Keratinocyte (primary cell): ENCODE results near the gene ITPR1.

Experiments
- EZH2 ChIP-seq: IDR thresholded peaks from one replicate; pipeline ENCODE4 v1.6.1; 2012; ENCODE audit warnings: inconsistent platforms, mild to moderate bottlenecking, low read length, moderate library complexity
- TF ChIP-seq, protein P1 (sequence below), 3 experiments: IDR thresholded peaks in 1 of 3; conservative IDR thresholded peaks in 1 of 3; optimal IDR thresholded peaks in 1 of 3; 2 replicates in 2 of 3; 3 replicates in 1 of 3; pipeline versions ENCODE3 to v1.5.1; 2011; ENCODE audit warnings: low read length in 3 of 3, mild to moderate bottlenecking in 3 of 3, moderate library complexity in 2 of 3, control low read depth in 1 of 3, inconsistent platforms in 1 of 3; ENCODE audit not compliant: insufficient read depth in 2 of 3; ENCODE audit errors: extremely low read depth in 1 of 3

DNA sequence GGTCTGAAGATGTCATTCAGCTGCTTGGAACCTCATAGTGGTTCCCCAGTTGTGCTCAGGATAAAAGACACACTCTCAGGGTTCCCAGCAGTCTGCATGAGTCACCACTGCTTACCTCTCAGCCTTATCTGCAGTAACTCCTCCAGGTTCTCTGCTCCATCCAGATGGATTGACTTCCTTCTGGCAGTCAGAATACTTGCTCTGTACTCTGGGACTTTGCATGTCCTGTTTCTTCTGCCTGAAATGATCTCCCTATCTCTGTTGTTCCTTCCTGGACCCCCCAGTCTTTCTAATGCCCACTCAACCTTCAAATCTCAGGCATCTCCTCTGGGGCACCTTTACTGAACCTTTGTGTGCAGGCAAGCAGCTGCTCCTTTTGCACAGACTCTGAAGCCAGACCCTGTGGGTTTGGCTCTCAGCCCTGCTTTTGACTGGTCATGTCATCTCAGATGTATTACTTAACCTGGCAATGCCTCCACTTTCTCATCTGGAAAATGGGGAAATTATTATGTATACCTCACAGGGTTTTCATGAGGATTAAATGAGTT lies 38.4 kb downstream of the ITPR1 start:
- TF ChIP-seq EZH2 = no peak
- TF ChIP-seq, protein P1, sequence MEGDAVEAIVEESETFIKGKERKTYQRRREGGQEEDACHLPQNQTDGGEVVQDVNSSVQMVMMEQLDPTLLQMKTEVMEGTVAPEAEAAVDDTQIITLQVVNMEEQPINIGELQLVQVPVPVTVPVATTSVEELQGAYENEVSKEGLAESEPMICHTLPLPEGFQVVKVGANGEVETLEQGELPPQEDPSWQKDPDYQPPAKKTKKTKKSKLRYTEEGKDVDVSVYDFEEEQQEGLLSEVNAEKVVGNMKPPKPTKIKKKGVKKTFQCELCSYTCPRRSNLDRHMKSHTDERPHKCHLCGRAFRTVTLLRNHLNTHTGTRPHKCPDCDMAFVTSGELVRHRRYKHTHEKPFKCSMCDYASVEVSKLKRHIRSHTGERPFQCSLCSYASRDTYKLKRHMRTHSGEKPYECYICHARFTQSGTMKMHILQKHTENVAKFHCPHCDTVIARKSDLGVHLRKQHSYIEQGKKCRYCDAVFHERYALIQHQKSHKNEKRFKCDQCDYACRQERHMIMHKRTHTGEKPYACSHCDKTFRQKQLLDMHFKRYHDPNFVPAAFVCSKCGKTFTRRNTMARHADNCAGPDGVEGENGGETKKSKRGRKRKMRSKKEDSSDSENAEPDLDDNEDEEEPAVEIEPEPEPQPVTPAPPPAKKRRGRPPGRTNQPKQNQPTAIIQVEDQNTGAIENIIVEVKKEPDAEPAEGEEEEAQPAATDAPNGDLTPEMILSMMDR (optimal IDR thresholded peaks at IDR 0.05 in 1 of 3, IDR thresholded peaks at IDR 0.05 in 1 of 3, conservative IDR thresholded peaks at IDR 0.05 in 1 of 3; ENCODE audit: extremely low read depth in 1 of 3, insufficient read depth in 2 of 3, low read length in 3 of 3) = no peak
